GM21526 (cell line): ENCODE data around the gene LRIG2.
"Not testable (repeated sequence)": the region's sequence is repeated elsewhere in the genome, so short reads cannot be mapped to it uniquely, and the experiment has no call there.

Source experiments
- ATAC-seq: cut with Tn5 transposase; IDR thresholded peaks from one replicate; pipeline ENCODE4 v1.9.1; 2021; ENCODE audit warnings: moderate library complexity; ENCODE audit not compliant: unreplicated experiment, low FRiP score

LRIG2 gene

DNA sequence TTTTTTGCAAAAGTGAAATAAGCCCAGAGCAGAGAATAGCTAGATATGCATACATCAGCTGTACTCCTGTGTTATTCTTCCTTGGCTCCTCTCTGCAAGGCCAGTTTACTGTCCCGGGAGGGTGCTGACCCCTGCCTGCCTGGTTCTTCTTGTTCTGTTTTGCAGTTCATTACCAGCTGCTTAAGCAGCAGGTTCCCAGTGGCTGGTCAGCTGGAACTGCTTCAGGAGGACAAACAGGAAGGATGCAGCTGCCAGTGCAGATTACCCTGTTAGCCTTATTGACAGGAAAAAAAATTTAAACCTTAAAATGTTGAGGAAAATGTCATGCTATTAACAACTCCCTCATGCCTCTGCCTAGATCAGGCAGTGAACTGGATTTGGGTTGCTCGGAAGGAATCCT is 16.0 kb upstream of the LRIG2 start:
- ATAC-seq = no peak

DNA sequence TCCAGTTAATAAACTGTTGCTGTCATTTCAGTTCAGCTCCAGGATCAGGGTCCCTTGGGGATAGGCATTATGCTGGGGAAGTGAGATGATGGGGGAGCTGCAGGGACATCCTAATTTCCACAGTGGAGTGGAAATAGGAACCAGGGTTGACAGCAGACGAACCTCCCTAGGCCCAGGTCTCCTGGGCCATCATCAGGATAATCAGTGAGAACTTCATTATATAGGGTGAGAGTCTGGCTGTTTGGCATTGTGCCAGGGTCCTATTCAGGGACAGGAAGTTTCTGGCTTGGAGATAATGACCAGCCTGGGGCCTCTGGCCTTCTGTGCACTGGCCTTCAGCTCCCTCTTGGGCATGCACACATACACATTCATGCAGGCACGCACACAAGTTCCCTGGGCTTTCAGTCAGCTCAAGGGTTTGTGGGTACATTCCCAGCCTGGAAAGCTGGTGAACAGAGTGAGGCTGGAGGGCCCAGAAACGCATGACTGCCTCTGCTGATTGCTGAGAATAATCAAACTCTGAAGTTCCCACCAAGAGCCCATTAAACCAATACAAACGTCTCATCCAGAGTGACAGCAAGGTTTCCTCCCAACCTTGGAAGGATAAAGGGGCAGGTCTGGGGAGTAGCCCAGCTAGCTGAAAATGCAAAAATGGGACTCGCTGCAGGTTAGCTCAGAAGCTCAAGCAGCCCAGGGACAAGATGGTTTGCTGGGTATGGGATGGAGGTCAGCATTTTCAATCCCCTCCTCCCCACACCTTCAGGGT is 13.9 kb upstream of the LRIG2 start:
- no peak for ATAC-seq

DNA sequence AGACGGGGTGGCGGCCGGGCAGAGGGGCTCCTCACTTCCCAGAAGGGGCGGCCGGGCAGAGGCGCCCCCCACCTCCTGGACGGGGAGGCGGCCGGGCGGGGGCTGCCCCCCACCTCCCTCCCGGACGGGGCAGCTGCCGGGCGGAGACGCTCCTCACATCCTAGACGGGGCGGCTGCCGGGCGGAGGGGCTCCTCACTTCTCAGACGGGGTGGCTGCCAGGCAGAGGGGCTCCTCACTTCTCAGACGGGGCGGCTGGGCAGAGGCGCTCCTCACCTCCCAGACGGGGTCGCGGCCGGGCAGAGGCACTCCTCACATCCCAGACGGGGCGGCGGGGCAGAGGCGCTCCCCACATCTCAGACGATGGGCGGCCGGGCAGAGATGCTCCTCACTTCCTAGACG is 9.5 kb upstream of the LRIG2 start:
- ATAC-seq = not testable (repeated sequence)

DNA sequence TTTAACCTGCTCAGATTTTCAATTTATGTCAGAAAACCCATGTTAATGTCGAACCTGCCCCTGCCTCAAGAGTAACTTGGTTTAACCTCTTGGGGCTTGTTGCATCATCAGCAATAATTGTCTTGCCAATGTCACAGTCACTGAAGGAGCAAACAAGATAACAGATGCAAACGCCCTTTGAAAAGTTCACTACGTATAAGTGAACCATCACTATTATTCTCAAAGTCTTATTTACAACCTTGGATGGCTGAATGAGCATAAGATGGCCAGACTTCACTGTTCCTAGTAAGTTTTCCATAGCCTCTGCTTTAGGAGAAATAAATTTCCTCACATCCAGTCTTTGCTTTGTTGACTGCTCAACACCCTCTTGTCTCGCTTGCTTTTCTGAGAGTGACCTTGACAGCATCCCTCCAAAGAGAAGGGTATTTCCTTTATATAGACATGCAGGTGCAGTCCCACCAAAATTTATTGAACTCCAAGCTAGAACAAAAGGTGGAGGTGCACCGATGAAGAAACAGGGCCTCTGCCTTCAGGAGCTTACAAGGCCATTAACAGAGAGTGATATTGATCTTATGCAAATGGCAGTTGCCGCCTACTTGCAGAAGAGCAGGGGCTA is 749 bp upstream of the LRIG2 start:
- no peak for ATAC-seq

DNA sequence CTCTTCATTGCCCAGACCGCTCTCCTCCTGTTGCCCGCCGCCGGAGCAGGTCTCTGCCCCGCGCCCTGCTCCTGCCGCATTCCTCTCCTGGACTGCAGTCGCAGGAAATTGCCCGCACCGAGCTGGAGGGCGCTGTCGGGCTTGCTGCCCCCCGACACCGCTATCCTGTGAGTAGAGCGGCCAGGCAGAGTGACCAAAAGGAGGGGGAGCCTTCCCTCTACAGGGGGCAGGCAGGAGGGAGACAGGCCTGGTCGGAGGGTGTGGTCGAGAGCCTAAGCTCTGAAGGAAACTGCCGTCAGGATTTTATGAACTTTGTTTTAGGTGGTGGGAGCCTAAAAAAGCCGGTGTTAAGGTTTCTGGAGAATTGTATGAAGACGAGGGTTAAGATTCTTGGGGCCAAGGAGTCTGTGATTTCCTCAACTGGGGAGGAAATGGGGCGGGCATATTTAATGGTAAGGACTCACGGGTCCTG is 517 bp downstream of the LRIG2 start:
- ATAC-seq = peak; percentile 28

DNA sequence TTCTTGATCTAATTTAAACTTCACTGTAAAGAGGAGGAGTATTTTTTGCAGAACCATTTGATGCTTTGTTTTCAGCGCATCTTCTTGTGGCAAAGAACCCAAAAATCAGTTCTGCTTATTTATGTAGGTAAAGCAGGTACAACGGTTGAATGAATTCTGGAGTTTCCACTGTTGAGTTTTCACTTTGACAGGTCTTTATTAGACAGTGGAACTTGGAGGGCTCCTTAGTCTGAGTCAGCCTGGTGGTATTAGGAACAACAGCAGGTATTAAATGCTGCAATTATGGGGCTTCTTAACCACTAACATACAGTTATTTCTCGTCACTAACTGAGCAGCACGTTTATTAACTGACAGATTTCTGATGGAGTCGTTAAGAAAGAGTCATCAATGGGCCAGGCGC is 1.2 kb downstream of the LRIG2 start:
- ATAC-seq = no peak

DNA sequence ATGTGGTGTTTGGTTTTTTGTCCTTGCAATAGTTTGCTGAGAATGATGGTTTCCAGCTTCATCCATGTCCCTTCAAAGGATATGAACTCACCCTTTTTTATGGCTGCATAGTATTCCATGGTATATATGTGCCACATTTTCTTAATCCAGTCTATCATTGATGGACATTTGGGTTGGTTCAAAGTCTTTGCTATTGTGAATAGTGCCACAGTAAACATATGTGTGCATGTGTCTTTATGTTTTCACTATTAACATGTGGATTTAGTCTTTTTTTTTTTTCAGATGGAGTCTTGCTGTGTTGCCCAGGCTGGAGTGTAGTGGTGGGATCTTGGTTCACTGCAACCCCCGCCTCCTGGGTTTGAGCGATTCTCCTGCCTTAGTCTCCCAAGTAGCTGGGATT is 5.0 kb downstream of the LRIG2 start:
- not testable (repeated sequence) for ATAC-seq

DNA sequence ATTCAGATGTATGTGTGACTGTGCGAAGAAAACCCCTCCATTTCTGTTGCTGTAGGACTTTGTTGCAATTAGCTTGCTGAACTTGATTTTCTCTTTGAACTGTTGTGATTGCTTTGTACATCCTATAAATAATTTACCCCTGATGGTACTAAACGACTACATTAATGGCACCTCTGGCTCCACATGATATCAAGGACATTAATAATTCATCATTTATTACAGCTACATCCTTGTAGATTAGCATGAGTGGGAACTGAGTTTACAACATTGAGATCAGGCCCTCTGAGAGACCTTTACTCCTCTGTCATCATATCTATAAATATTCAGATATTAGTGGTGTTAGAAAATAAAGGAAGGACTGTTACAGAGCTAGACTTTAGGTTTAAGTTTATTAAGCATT is 13.5 kb downstream of the LRIG2 start:
- no peak for ATAC-seq

DNA sequence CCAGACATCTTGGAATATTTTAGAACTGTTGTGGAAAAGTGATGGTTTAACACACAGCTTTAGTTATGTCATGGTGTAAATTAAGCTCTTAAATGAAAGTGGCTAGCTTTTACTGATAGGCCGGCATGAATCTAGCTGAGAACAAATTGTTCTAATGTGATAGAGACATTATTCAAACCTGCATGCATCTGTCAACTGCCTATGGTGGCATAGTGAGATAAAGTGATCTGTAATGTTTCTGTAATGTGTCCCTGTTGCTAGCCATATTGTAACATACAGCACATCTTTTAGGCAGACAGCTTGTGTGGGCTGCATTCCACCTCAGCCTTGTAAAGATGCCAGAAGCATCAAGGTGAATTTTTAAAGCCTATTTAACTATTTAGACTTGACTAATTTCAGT is 16.0 kb downstream of the LRIG2 start:
- no peak for ATAC-seq

DNA sequence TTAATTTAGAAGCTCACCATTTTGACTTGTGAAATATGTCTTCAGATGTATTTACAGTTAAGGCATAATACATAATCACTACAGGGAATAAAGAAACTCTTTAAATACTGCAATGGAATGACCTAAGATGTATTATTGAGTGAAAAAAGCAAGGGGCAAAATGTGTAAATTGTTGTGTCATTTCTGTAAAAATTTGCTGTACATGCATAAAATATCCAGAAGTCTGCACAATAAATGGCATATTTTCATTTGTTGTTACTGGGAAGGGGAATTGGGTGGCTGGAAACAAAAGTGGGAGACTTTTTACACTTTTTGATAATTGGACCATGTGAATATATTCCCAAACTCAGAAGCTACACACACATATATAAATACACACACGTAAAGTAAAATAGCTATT is 17.1 kb downstream of the LRIG2 start:
- no peak for ATAC-seq

DNA sequence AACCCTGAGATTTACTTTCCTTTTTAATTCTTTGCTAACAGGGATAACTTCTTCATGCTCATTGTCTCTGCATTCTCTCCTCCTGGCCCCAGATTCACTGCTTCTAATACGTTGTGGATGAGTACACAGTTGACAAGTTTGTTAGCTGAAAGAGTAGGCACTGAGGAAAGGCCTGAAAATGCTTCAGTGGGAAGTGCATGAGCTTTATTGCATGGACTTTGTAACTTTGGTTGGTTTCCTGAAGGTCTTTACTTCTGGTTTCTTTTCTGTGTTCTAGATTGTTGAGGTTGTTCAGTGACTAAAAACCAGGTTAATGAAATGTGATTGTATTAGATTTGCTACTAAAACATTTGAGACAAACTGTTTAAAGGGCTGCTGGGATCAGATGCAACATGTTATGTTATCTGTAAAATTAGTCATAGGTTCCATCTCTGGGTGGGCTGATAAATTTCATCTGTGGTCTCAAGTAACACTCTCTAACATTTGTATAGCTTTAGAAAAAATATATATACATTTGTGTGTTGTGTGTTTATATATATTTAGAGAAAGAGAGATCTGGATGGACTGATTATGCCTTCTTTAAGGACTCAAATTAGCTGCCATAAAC is 19.1 kb downstream of the LRIG2 start:
- no peak for ATAC-seq

DNA sequence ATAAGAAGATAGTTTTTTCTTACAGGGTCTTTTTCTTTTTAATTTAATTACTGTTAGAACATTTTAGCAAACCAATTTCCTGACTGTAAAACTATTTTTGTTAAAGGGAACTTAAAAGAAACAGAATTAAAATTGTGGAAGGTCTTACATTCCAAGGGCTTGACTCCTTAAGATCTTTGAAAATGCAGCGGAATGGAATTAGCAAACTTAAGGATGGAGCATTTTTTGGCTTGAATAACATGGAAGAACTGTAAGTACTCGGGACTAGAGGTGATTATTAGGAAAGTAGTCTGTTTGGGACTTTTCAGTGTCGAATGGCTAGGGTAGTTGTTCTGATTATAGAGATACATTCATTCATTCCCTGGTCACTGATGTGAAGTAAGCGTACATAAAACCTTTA is 21.5 kb downstream of the LRIG2 start:
- no peak for ATAC-seq

DNA sequence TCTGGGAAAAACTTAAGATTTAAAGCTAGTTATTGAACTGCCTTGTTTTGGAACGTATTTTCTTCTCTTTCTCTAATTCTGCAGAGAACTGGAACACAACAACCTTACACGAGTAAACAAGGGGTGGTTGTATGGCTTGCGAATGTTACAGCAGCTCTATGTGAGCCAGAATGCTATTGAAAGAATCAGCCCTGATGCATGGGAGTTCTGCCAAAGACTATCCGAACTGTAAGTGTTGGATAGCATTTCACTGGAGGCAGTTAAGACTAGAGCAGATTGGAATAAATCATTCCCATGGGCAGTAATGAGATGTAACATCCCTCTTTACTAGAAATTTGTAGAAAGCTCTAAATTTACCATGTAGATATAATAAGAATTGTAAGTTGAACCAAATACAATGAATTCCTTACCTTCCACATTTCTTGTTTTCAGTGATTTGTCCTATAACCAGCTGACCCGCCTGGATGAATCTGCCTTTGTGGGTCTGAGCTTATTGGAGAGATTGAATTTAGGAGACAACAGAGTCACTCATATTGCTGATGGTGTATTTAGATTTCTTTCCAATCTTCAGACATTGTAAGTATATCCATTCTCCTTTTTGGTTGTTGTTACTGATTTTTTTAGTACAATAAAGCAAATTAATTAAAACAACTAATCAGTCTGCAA is 22.9 kb downstream of the LRIG2 start:
- ATAC-seq = no peak

DNA sequence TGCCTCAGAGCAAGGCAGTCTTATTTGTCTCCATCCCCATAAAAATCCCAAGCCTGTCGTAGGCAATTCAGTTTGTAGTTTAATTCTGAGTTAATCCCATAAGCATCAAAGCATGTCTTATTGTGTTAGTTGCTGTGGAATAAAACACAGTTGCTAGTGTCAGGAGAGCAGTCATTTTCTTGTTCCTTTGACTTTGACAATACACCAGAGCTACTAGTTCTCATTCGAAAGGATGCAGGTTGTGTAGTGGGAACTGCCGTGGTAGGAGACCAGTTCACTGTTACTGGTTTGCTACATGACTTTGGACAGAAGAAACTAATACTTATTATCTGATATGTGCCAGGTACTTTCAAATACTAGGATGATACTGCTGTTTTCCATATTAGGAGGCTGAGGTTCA is 23.5 kb downstream of the LRIG2 start:
- no peak for ATAC-seq

DNA sequence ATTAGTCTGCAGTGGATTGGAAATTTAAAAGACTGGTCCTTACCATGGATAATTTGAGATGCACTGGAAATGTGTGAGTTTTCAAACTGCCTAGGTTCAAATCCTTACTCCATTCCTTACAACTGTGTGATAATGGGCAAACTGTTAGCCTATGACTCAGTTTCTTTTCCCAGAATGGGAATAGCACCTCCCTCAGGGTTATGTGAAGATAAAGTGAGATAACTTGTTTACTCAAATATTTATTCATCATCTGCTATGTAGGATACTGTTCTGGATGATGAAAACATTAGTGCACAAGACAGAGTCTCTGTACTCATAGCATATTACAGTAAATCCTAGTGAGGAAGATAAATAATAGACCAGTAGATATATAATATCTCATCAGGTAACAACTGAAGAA is 28.6 kb downstream of the LRIG2 start:
- ATAC-seq = no peak

DNA sequence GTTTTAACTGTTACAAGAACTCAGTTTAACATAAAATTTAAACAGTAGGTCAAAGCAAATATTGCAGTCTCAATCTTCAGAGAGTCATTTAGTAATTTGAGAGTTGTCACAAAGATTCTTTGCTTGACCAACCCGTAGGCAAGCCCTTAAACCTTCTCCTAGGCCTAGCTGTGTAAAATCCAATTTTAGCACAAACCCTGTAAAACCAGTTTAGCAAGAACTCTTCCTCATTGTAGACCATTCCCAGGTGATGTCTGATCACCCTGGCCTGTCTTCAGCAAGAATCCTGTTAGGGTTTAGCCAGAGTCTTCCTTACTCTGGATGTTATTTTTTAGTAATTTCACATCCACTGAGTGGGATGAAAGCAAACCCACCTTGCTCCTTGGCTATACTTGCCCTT is 30.1 kb downstream of the LRIG2 start:
- no peak for ATAC-seq

DNA sequence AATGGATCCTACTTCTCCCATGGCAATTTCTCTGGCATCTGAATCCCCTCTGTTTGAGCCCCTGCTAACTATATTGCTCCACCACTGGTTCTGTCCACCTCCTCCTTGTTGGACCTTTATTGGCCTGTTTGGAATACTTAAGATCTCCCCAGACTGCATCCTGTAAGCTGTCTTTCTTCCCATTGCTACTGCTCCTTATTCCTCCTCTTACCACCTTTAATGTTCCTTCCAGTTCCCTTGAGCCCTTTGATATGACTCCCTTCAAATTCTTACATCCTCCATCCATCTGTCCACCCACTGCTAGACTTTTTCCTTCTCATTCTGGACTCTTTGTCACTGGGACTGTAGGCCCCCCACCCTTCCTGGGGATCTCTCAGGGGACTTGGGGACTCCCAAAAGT is 31.0 kb downstream of the LRIG2 start:
- no peak for ATAC-seq

DNA sequence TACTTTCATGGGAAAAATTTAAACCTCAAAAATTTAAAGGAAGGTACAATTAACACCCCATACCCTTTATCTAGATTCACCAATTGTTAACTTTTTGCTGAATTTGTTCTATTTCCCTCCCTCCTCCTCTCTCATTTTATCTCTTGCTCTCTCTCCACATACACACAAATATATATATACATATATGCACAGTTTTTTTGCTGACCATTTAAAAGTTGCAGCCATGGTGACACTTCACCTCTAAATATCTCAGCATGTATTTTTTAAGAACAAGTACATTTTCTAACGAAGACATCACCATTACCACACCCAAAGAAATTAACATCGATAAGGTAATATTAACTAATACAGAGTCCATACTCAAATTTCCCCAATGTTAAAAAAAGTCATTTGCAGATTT is 33.9 kb downstream of the LRIG2 start:
- no peak for ATAC-seq

DNA sequence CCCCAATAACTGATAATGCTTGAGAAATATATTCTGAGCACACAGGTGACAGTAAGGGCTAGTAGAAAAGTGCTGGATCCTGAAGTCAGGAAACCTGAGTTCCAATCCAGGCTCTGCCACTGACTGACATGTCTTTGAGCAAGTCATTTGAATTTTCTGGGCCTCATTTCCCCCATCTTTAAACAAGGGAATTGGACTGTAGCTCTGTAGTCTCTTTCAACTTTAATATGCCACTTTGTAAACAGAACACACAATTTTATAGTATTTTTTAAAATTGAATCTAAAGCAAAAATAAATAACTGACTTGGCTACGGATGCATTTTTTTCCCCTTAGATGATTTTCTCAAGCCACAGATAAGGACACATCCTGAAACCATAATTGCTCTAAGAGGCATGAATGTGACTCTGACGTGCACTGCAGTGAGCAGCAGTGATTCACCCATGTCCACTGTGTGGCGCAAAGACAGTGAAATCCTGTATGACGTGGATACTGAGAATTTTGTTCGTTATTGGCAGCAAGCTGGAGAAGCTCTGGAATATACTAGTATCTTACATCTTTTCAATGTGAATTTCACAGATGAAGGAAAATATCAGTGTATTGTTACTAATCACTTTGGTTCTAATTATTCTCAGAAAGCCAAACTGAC is 37.0 kb downstream of the LRIG2 start:
- no peak for ATAC-seq

DNA sequence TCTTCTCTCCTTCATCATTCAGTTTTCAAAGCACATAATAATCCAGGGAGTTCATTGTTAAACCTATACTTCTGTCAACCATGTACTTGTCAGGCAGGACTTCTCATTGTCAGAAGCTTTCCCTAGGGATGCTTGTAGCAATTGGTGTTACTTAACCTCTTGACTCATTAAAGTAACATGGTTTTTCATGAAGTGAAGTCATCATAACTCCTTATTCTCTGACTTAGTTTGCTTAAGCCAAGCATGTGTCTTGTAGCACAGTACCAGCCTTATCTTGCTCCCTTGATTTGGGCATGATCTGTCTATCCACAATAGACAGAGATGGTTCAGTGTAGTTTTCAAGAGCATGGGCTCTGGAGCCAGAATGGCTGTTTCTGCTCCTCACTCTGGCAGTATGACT is 45.3 kb downstream of the LRIG2 start:
- no peak for ATAC-seq

DNA sequence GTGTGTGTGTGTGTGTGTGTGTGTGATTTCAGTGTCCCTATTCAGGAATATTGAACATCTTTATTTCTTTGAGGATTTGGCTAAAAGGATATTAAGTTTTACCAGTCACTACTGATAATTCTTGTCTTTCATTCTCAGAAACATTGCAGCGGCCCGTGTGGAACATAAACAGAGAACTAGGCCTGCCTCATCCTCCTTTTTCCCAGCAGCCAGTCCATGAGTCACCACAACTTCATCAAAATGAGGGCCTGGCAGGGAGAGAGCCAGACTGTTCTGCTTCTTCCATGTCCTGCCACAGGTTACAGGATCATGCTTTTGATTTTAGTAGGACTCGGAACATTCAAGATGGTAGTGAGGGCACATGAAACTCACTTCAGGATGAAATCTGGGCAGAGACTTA is 50.7 kb downstream of the LRIG2 start:
- no peak for ATAC-seq
